ENCODE results near the gene SMOC2. TPM values are rescaled to one million over a fixed set of nuclear protein-coding genes. Genes with fewer than 3 reads are reported as not detected.
"Not testable (repeated sequence)": the region's sequence is repeated elsewhere in the genome, so short reads cannot be mapped to it uniquely, and the experiment has no call there.

Gene SMOC2
- total RNA-seq, 4 donors from 2014 or later: 45.8 to 382 (median 160) TPM

DNA sequence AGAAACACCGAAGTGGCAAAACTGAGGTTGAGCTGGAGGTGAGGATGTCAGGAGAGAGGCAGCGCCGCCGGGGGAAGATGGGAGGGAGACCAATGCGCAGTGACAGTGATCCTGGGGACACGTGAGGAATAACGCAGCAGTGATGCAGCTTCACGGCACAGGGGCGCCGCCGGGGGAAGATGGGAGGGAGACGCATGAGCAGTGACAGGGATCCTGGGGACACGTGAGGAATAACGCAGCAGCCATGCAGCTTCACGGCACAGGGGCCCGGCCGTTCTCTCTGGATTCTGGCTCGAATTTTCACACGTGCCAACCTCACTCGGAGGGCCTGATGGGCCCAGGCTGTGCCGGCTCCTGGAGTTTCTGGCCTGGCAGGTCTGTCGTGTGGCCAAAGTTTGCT, 94.7 kb downstream of the SMOC2 start:
- no peak for ATAC-seq
- TF ChIP-seq EP300 (IDR thresholded peaks at IDR 0.05): no peak
- TF ChIP-seq, protein P1, sequence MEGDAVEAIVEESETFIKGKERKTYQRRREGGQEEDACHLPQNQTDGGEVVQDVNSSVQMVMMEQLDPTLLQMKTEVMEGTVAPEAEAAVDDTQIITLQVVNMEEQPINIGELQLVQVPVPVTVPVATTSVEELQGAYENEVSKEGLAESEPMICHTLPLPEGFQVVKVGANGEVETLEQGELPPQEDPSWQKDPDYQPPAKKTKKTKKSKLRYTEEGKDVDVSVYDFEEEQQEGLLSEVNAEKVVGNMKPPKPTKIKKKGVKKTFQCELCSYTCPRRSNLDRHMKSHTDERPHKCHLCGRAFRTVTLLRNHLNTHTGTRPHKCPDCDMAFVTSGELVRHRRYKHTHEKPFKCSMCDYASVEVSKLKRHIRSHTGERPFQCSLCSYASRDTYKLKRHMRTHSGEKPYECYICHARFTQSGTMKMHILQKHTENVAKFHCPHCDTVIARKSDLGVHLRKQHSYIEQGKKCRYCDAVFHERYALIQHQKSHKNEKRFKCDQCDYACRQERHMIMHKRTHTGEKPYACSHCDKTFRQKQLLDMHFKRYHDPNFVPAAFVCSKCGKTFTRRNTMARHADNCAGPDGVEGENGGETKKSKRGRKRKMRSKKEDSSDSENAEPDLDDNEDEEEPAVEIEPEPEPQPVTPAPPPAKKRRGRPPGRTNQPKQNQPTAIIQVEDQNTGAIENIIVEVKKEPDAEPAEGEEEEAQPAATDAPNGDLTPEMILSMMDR (IDR thresholded peaks at IDR 0.05): no peak
- TF ChIP-seq POLR2AphosphoS5 (IDR thresholded peaks at IDR 0.05): no peak
- TF ChIP-seq POLR2A (IDR thresholded peaks at IDR 0.05): no peak
- 90 to 95% methylated on average over 4 to 17 of the region's 22 CpGs for WGBS, 2 donors (ENCODE audit: low coverage in 1 of 2)
- peak overlapping the region; percentile 1 to 85 (median 80) for H3K27ac ChIP-seq
- no peaks in the 10 kb centered on the region for H3K9me3 ChIP-seq
- H3K4me1 ChIP-seq: peaks cover 0 to 66% (median 30%) of the 10 kb centered on the region in 3 donors
- H3K27me3 ChIP-seq: no peaks in the 10 kb centered on the region
- no peak overlapping the region for H3K4me3 ChIP-seq
- no peaks in the 10 kb centered on the region for H3K36me3 ChIP-seq

DNA sequence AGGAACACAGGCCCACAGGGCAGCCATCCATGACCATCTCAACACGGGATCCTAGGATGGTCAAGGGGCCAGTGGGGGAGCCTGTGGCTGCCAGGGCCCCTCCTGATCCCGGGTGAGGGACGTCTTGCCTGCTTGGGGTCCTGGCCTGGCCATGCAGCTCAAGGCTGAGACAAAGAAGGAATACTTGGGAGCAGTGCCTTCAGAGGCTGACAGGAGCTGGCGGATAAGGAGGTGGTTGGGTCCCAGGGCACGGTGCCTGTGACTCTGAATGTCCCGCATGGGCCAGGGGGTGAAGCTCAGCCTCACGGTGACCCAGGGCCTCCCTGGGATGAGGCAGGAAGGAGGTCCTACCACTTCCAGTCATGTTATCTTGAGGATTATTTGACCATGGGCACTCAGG, 95.2 kb downstream of the SMOC2 start:
- H3K36me3 ChIP-seq: no peaks in the 10 kb centered on the region
- peak overlapping the region; percentile 1 to 85 (median 80) for H3K27ac ChIP-seq
- TF ChIP-seq EP300 (IDR thresholded peaks at IDR 0.05) (no peak), POLR2A (IDR thresholded peaks at IDR 0.05) (no peak), POLR2AphosphoS5 (IDR thresholded peaks at IDR 0.05) (no peak)
- TF ChIP-seq, protein P1 (IDR thresholded peaks at IDR 0.05): no peak
- 70% methylated on average over 4 of the region's 7 CpGs; no CpG with 5 or more reads in 1 of the 2 donors for WGBS, 2 donors (ENCODE audit: low coverage in 1 of 2)
- H3K4me3 ChIP-seq: no peak overlapping the region
- no peak for ATAC-seq
- no peaks in the 10 kb centered on the region for H3K9me3 ChIP-seq
- peaks cover 0 to 70% (median 32%) of the 10 kb centered on the region in 3 donors for H3K4me1 ChIP-seq
- H3K27me3 ChIP-seq: no peaks in the 10 kb centered on the region

DNA sequence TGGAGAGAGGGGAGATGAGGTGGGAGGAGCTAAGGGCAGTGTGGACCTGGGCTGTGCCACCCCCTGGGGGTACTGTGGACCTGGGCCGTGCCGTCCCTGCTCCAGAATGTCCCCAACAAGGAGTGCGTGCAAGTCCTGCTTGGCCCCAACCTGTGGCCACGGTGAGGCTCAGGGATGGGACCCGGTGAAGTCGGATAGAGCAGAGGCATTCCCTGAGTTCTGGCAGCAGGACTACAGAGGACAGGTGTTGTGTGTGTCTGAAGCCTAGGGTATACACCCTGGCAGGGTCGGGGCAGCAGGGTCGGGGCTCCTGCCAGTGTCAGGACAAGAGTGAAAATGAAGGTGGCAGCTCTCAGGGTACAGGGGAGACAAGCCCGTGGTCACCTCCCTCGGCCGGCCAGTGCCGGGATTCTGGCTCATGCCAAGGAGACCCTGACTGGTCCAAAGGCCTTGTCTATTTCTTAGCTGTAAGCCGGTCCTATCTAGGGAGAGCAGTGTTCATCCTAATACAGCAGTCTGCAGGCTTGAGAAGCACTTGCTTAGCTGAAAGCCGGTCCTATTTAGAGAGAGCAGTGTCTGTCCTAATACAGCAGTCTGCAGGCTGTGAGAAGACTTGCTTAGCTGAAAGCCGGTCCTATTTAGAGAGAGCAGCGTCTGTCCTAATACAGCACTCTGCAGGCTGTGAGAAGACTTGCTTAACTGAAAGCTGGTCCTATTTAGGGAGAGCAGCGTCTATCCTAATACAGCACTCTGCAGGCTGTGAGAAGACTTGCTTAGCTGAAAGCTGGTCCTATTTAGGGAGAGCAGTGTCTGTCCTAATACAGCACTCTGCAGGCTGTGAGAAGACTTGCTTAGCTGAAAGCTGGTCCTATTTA, 95.9 kb downstream of the SMOC2 start:
- WGBS, 2 donors (ENCODE audit: low coverage in 1 of 2): 46% methylated on average over 5 of the region's 17 CpGs; no CpG with 5 or more reads in 1 of the 2 donors
- TF ChIP-seq POLR2A (IDR thresholded peaks at IDR 0.05) (no peak), EP300 (IDR thresholded peaks at IDR 0.05) (no peak), POLR2AphosphoS5 (IDR thresholded peaks at IDR 0.05) (no peak)
- TF ChIP-seq, protein P1 (IDR thresholded peaks at IDR 0.05): no peak
- Histone ChIP-seq H3K27ac (peak overlapping the region; percentile 1 to 85 (median 80)), H3K4me1 (peaks cover 0 to 75% (median 39%) of the 10 kb centered on the region in 3 donors), H3K9me3 (no peaks in the 10 kb centered on the region), H3K36me3 (no peaks in the 10 kb centered on the region), H3K4me3 (no peak overlapping the region), H3K27me3 (no peaks in the 10 kb centered on the region)
- ATAC-seq: peak; percentile 22

DNA sequence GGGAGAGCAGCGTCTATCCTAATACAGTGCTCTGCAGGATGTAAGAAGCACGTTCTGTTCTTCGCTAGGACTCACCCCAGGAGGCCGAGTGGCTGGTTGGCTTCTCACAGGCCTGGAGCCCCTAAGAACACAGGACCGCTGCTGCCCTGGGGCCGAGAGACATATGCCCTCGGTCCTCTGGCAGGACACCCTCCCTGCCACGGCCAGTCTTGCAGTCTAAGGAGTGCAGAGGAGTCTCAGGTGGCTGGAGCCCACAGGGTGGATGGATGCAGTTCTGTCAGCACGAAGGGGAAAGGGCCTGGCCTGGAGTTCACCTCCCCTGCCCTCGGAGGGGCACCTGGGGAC, 96.5 kb downstream of the SMOC2 start:
- no peak for ATAC-seq
- no peak overlapping the region for H3K4me3 ChIP-seq
- no CpG with 5 or more reads among the region's 10 CpGs for WGBS, 2 donors (ENCODE audit: low coverage in 1 of 2)
- no peaks in the 10 kb centered on the region for H3K9me3 ChIP-seq
- no peaks in the 10 kb centered on the region for H3K27me3 ChIP-seq
- H3K4me1 ChIP-seq: peaks cover 0 to 75% (median 41%) of the 10 kb centered on the region in 3 donors
- peak overlapping the region; percentile 18 to 85 (median 80) for H3K27ac ChIP-seq
- TF ChIP-seq, protein P1 (IDR thresholded peaks at IDR 0.05): no peak
- no peak for TF ChIP-seq POLR2A (IDR thresholded peaks at IDR 0.05)
- TF ChIP-seq POLR2AphosphoS5 (IDR thresholded peaks at IDR 0.05): no peak
- TF ChIP-seq EP300 (IDR thresholded peaks at IDR 0.05): no peak
- no peaks in the 10 kb centered on the region for H3K36me3 ChIP-seq

DNA sequence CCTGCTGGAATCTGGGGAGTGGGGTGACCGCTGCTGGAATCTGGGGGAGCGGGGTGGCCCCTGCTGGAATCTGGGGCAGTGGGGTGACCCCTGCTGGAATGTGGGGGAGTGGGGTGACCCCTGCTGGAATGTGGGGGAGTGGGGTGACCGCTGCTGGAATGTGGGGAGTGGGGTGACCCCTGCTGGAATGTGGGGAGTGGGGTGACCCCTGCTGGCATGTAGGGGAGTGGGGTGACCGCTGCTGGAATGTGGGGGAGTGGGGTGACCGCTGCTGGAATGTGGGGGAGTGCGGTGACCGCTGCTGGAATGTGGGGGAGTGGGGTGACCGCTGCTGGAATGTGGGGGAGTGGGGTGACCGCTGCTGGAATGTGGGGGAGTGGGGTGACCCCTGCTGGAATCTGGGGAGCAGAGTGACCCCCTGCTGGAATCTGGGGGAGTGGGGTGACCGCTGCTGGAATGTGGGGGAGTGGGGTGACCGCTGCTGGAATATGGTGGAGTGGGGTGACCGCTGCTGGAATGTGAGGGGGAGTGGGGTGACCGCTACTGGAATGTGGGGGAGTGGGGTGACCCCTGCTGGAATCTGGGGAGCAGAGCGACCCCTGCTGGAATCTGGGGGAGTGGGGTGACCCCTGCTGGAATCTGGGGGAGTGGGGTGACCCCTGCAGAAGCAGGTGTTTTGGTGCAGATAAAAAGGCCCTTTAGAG, 97.4 kb downstream of the SMOC2 start:
- H3K4me3 ChIP-seq, H3K36me3 ChIP-seq, H3K27me3 ChIP-seq, ATAC-seq, H3K9me3 ChIP-seq: not testable (repeated sequence)
- WGBS, 2 donors (ENCODE audit: low coverage in 1 of 2): no CpG with 5 or more reads among the region's 14 CpGs
- H3K4me1 ChIP-seq: peaks cover 0 to 71% (median 39%) of the 10 kb centered on the region in 3 donors
- H3K27ac ChIP-seq: peak overlapping the region; percentile 18 to 85 (median 80)
